GM06990 (cell line): ENCODE measurements around the gene RPS8.

ENCODE experiments used
- DNase-seq: peaks from one replicate; pipeline ENCODE4 v3.0.0-alpha.2; 2011; ENCODE audit not compliant: insufficient read length; ENCODE audit errors: extremely low read depth
- H3K27me3 ChIP-seq: replicated peaks from 2 replicates; pipeline ENCODE4 v1.6.0; 2011; ENCODE audit warnings: low read length; ENCODE audit not compliant: control insufficient read depth, insufficient read depth
- H3K36me3 ChIP-seq: 2 replicates; pipeline ENCODE4 v1.5.1; 2011; ENCODE audit warnings: low read length; ENCODE audit not compliant: control insufficient read depth, insufficient read depth
- H3K4me3 ChIP-seq: replicated peaks from 2 replicates; pipeline ENCODE4 v1.5.1; 2011; ENCODE audit warnings: low read depth, mild to moderate bottlenecking, control low read depth, low read length
- TF ChIP-seq, protein P1 (sequence below): IDR thresholded peaks from 2 replicates; pipeline ENCODE4 v1.5.1; 2011; ENCODE audit warnings: low read length, control low read depth, mild to moderate bottlenecking, inconsistent platforms; ENCODE audit not compliant: insufficient read depth, poor library complexity, severe bottlenecking

Gene RPS8

DNA sequence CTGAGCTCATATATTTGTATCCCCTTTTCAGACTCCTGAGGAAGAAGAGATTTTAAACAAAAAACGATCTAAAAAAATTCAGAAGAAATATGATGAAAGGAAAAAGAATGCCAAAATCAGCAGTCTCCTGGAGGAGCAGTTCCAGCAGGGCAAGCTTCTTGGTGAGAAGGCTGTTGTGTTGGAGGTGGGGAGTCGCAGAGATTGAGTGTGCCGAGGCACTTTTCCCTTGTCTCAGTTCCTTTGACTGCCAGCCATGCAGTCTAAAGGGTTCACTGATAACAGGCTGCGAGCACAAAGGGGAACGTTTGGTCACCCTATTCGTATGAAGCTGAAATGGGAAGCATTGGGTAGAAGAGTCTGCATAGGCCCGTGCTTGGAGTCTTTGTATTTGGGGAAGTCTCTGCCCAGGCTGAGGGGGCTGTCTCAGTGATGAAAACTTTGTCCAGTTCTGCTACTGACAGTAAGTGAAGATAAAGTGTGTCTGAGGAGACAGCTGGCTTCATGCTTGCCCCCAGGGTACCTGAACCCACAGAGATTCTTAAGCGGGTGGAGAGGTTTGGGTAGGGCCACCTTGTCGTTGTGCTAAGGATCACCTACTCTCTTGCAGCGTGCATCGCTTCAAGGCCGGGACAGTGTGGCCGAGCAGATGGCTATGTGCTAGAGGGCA, 2.8 kb downstream of the RPS8 start:
- H3K36me3 ChIP-seq = peaks cover 28% of the 10 kb centered on the region
- TF ChIP-seq, protein P1, sequence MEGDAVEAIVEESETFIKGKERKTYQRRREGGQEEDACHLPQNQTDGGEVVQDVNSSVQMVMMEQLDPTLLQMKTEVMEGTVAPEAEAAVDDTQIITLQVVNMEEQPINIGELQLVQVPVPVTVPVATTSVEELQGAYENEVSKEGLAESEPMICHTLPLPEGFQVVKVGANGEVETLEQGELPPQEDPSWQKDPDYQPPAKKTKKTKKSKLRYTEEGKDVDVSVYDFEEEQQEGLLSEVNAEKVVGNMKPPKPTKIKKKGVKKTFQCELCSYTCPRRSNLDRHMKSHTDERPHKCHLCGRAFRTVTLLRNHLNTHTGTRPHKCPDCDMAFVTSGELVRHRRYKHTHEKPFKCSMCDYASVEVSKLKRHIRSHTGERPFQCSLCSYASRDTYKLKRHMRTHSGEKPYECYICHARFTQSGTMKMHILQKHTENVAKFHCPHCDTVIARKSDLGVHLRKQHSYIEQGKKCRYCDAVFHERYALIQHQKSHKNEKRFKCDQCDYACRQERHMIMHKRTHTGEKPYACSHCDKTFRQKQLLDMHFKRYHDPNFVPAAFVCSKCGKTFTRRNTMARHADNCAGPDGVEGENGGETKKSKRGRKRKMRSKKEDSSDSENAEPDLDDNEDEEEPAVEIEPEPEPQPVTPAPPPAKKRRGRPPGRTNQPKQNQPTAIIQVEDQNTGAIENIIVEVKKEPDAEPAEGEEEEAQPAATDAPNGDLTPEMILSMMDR = no peak
- H3K4me3 ChIP-seq = peak overlapping the region; percentile 92
- no peak for DNase-seq
- no peaks in the 10 kb centered on the region for H3K27me3 ChIP-seq

DNA sequence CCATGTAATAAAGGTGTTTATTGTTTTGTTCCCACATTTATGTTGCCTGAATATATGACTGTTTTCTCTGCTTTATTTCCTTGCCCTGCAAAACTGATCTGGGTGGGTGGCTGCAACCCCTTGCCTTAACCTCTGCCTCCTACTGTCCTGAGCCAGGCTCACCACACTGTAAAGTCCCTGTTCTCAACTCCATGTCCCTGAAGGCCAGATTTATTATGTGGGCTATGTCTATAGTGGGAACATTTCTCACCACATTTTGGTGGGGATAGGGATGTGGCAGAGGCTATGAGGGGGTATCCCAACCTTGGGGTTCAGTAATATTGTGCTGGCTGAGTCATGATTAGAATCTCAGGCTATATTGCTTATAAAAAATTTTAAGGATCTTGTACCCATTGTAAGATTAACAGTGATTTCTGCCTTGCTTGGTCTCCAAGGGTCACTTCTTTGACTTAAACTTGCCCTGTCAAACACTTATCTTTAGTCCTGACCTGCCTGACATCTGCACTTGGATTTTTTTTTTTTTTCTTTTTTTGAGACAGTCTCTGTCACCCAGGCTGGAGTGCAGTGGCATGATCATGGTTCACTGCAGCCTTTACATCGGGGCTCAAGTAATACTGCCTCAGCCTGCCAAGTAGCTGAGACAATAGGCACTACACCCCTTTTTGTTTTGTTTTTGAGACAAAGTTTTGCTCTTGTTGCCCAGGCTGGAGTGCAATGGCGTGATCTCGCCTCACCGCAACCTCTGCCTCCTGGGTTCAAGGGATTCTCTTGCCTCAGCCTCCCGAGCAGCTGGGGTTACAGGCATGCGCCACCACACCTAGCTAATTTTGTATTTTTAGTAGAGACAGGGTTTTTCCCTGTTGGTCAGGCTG, 3.6 kb downstream of the RPS8 start:
- Histone ChIP-seq H3K36me3 (peaks cover 30% of the 10 kb centered on the region), H3K4me3 (no peak overlapping the region; the same call in 1 of the 2 replicates), H3K27me3 (no peaks in the 10 kb centered on the region)
- DNase-seq = no peak
- TF ChIP-seq, protein P1 = no peak

DNA sequence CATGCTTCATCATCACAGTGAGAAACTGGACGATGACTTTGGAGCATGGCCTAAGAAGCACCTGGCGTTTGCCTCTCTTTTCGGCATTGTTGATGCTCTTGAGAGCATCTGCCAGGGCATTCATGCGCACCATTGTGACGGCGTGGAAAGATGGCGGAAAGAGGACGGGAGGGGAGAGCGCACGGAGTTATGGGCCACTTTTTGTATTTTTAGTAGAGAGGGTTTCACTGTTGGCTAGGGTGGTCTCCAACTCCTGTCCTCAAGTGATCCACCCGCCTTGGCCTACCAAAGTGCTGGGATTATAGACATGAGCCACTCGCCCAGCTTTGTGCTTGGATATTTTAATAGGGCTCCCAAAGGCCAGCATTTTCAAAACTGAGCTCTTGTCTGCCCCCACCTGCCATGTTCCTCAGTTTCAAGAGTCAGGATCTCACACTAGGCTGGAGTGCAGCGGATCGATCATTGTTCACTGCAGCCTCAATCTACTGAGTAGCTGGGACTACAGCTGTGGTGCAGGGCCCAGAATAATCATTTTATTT, 5.3 kb downstream of the RPS8 start:
- TF ChIP-seq, protein P1 = no peak
- Histone ChIP-seq H3K27me3 (no peaks in the 10 kb centered on the region), H3K36me3 (peaks cover 30% of the 10 kb centered on the region), H3K4me3 (no peak overlapping the region)
- DNase-seq = no peak

DNA sequence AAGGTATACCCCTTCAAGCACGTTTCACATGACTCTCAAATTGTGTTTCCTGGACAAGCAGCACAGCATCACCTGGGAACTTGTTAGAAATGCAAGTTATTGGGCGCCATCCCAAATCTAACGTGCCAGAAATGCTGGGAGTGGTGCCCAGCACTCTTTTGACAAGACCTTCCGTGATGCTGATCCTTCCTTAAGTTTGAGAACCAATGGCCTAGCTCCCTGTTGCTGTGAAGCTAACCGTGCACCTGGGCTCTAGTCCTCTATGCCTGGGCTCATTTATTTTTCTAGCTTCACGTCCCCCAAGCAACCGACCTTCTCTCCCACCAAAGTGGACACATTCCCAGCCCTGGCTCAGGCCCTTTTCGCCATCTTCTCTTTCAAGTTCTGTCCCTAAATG, 8.4 kb downstream of the RPS8 start:
- H3K27me3 ChIP-seq = no peaks in the 10 kb centered on the region
- TF ChIP-seq, protein P1 = no peak
- H3K4me3 ChIP-seq = peak overlapping the region; percentile 50

DNA sequence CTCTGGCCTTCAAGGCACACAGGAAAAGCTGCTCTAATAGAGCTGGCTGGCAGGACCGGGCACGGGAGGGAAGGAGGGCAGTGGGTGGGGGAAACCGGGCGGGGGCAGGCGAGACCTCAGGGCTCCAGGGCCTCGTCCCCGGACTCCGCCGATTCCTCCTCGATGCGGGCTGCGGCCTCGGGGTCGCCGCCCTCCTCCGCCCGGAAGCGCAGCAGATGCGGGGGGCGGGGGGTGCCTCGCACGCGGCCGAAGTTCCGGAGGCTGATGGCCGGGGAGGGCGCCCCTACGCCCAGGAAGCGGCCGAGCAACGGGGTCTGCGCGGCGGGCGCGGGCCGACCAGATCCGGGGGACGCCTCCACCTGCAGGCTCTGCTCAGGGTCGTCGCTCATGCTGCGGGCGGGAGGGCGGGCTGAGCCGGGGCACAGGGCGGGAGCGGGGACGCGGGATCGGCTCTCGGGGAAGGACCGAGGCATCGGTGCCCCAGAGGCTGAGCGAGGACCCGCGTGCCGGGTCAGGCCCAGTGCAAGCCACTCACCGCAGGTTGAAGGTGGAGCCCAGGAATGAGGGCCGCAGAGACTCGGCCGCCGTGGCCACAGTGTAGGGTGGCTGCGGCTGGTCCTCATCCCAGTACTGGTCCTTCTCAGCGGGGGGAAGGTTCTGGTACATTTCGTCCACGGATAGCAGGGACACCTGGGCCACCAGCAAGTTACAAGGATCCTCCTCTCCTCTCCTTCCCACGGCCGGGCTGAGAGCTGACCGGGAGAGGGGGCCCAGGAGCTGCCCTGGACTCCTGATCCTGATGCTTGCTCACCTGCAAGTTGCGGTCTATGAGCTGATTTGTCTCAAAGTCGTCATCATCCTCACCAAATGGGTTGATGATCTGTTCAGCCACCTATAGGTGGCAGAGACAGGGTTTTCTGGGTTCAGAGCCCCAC, 9.0 kb downstream of the RPS8 start:
- Histone ChIP-seq H3K27me3 (no peaks in the 10 kb centered on the region), H3K4me3 (peak overlapping the region; percentile 50), H3K36me3 (peaks cover 11% of the 10 kb centered on the region)
- TF ChIP-seq, protein P1 = peak; percentile 22
- peak; percentile 72 for DNase-seq

More for the DNA sequence above, 8.4 kb downstream of the RPS8 start:
- H3K36me3 ChIP-seq = peaks cover 13% of the 10 kb centered on the region
- DNase-seq = no peak
